Activated CD4-positive, alpha-beta T cell treated with anti-CD3 and anti-CD28 coated beads, Interleukin-2, amount 10 ng/mL, durations not matched to agents 24 days and 14 days (primary cell): ENCODE results near the gene IKZF1. TPM values are rescaled to one million over a fixed set of nuclear protein-coding genes. Genes with fewer than 3 reads are reported as not detected.
A peak's percentile ranks its signal among the peaks of the same experiment; 100 is the strongest.
"Not testable (repeated sequence)": the region's sequence is repeated elsewhere in the genome, so short reads cannot be mapped to it uniquely, and the experiment has no call there.

Source experiments
- DNase-seq: peaks from one replicate; pipeline ENCODE4 v3.0.0; 2022
- H3K27ac Mint-ChIP-seq: one replicate; pipeline ENCODE4 v1.8.0; 2022; ENCODE audit warnings: mild to moderate bottlenecking, mixed read lengths
- H3K27me3 Mint-ChIP-seq: one replicate; pipeline ENCODE4 v1.8.0; 2022; ENCODE audit warnings: mixed read lengths
- H3K36me3 Mint-ChIP-seq: one replicate; pipeline ENCODE4 v1.8.0; 2022; ENCODE audit warnings: low read depth, mild to moderate bottlenecking, mixed read lengths
- H3K4me1 Mint-ChIP-seq: one replicate; pipeline ENCODE4 v1.8.0; 2021; ENCODE audit warnings: mixed read lengths
- H3K4me3 Mint-ChIP-seq: one replicate; pipeline ENCODE4 v1.8.0; 2022; ENCODE audit warnings: mild to moderate bottlenecking, moderate library complexity, mixed read lengths
- H3K9me3 Mint-ChIP-seq: one replicate; pipeline ENCODE4 v1.8.0; 2021; ENCODE audit warnings: mixed read lengths
- intact Hi-C: fragments of 100-400 bp; cut with micrococcal nuclease; formaldehyde crosslinking; loops from one replicate; pipeline ENCODE4 v1.15.1; 2023
- total RNA-seq: library from RNA; stranded (reverse); gene quantifications from 2 replicates; pipeline ENCODE4 v1.2.3, GENCODE V29; 2022

IKZF1 gene
- total RNA-seq, 1 donor from 2014 or later = 292 TPM

GRCh38 chr7:50336894-50337703 is 32.6 kb downstream of the IKZF1 start:
- H3K27me3 Mint-ChIP-seq = no peaks in the 10 kb centered on the region
- no peak overlapping the region for H3K27ac Mint-ChIP-seq
- H3K4me1 Mint-ChIP-seq = peaks cover 60% of the 10 kb centered on the region
- DNase-seq = peak; percentile 79
- H3K36me3 Mint-ChIP-seq = peaks cover 45% of the 10 kb centered on the region
- H3K4me3 Mint-ChIP-seq = no peak overlapping the region
- intact Hi-C loops = loop anchor here (1.0 kb wide), 1 partner anchor 10 kb away; no protein-coding TSS in a partner anchor
- no peaks in the 10 kb centered on the region for H3K9me3 Mint-ChIP-seq

- DNase-seq = peak; percentile 59
- H3K27me3 Mint-ChIP-seq, H3K4me3 Mint-ChIP-seq, intact Hi-C loops, H3K9me3 Mint-ChIP-seq, H3K27ac Mint-ChIP-seq: not testable (repeated sequence)
- H3K4me1 Mint-ChIP-seq = peaks cover 75% of the 10 kb centered on the region
- peaks cover 57% of the 10 kb centered on the region for H3K36me3 Mint-ChIP-seq
Measured at GRCh38 chr7:50339472-50339871, 35.0 kb downstream of the IKZF1 start.

- DNase-seq = peak; percentile 91
- Mint-ChIP-seq H3K9me3 (no peaks in the 10 kb centered on the region), H3K36me3 (peaks cover 59% of the 10 kb centered on the region), H3K27ac (no peak overlapping the region), H3K4me3 (no peak overlapping the region), H3K27me3 (no peaks in the 10 kb centered on the region), H3K4me1 (peaks cover 78% of the 10 kb centered on the region)
- intact Hi-C loops = loop anchor here (1.0 kb wide), 2 partner anchors 8 to 20 kb away; no protein-coding TSS in a partner anchor
Measured at GRCh38 chr7:50339990-50340500, 35.5 kb downstream of the IKZF1 start.

- peak overlapping the region; percentile 80 for H3K4me3 Mint-ChIP-seq
- DNase-seq = peak; percentile 71
- H3K36me3 Mint-ChIP-seq = peaks cover 65% of the 10 kb centered on the region
Measured at GRCh38 chr7:50341724-50342123, 37.2 kb downstream of the IKZF1 start.

GRCh38 chr7:50342616-50343114 is 38.1 kb downstream of the IKZF1 start:
- Mint-ChIP-seq H3K27me3 (no peaks in the 10 kb centered on the region), H3K4me3 (peak overlapping the region; percentile 80), H3K27ac (no peak overlapping the region), H3K36me3 (peaks cover 64% of the 10 kb centered on the region), H3K4me1 (peaks cover 88% of the 10 kb centered on the region), H3K9me3 (no peaks in the 10 kb centered on the region)
- peak; percentile 86 for DNase-seq
- intact Hi-C loops = loop anchor here (1.0 kb wide), 1 partner anchor 8 kb away; no protein-coding TSS in a partner anchor

More at GRCh38 chr7:50341724-50342123, 37.2 kb downstream of the IKZF1 start:
- Mint-ChIP-seq H3K9me3 (no peaks in the 10 kb centered on the region), H3K27ac (no peak overlapping the region), H3K4me1 (peaks cover 88% of the 10 kb centered on the region), H3K27me3 (no peaks in the 10 kb centered on the region)
- intact Hi-C loops = loop anchor here (1.0 kb wide), 1 partner anchor 9 kb away; no protein-coding TSS in a partner anchor

- peak; percentile 71 for DNase-seq
- Mint-ChIP-seq H3K36me3 (peaks cover 73% of the 10 kb centered on the region), H3K4me3 (peak overlapping the region; percentile 76), H3K9me3 (no peaks in the 10 kb centered on the region), H3K4me1 (peaks cover 94% of the 10 kb centered on the region), H3K27me3 (no peaks in the 10 kb centered on the region), H3K27ac (peak overlapping the region; percentile 95)
- intact Hi-C loops = loop anchor here (1.0 kb wide), 2 partner anchors 10 to 15 kb away; no protein-coding TSS in a partner anchor
Measured at GRCh38 chr7:50346545-50347497, 42.3 kb downstream of the IKZF1 start.

- DNase-seq = peak; percentile 90
- H3K4me1 Mint-ChIP-seq = peaks cover 92% of the 10 kb centered on the region
- intact Hi-C loops = loop anchor here (1.0 kb wide), 2 partner anchors 10 to 15 kb away; no protein-coding TSS in a partner anchor
- H3K9me3 Mint-ChIP-seq = no peaks in the 10 kb centered on the region
- peak overlapping the region; percentile 95 for H3K27ac Mint-ChIP-seq
- peak overlapping the region; percentile 76 for H3K4me3 Mint-ChIP-seq
- peaks cover 74% of the 10 kb centered on the region for H3K36me3 Mint-ChIP-seq
- no peaks in the 10 kb centered on the region for H3K27me3 Mint-ChIP-seq
Measured at GRCh38 chr7:50347693-50348092, 43.2 kb downstream of the IKZF1 start.

- intact Hi-C loops = no loop called here
- Mint-ChIP-seq H3K9me3 (no peaks in the 10 kb centered on the region), H3K36me3 (peaks cover 73% of the 10 kb centered on the region), H3K27me3 (no peaks in the 10 kb centered on the region), H3K4me3 (peak overlapping the region; percentile 76), H3K4me1 (peaks cover 92% of the 10 kb centered on the region), H3K27ac (peak overlapping the region; percentile 95)
- peak; percentile 63 for DNase-seq
Measured at GRCh38 chr7:50348469-50349162, 44.1 kb downstream of the IKZF1 start.

- peak; percentile 62 for DNase-seq
- Mint-ChIP-seq H3K36me3 (peaks cover 73% of the 10 kb centered on the region), H3K9me3 (no peaks in the 10 kb centered on the region), H3K4me3 (peak overlapping the region; percentile 76), H3K4me1 (peaks cover 92% of the 10 kb centered on the region), H3K27me3 (no peaks in the 10 kb centered on the region), H3K27ac (peak overlapping the region; percentile 95)
- intact Hi-C loops = no loop called here
Measured at GRCh38 chr7:50349399-50349798, 44.9 kb downstream of the IKZF1 start.

- Mint-ChIP-seq H3K27me3 (no peaks in the 10 kb centered on the region), H3K36me3 (peaks cover 77% of the 10 kb centered on the region), H3K4me1 (peaks cover 95% of the 10 kb centered on the region), H3K27ac (peak overlapping the region; percentile 95), H3K4me3 (peak overlapping the region; percentile 76), H3K9me3 (no peaks in the 10 kb centered on the region)
- intact Hi-C loops = loop anchor here (1.0 to 5.0 kb wide), 8 partner anchors 8 to 141 kb away; no protein-coding TSS in a partner anchor
- DNase-seq = peak; percentile 92
Measured at GRCh38 chr7:50349963-50350944, 45.7 kb downstream of the IKZF1 start.

GRCh38 chr7:50351267-50351666 is 46.8 kb downstream of the IKZF1 start:
- peaks cover 93% of the 10 kb centered on the region for H3K4me1 Mint-ChIP-seq
- H3K36me3 Mint-ChIP-seq = peaks cover 79% of the 10 kb centered on the region
- H3K27ac Mint-ChIP-seq = peak overlapping the region; percentile 95
- H3K4me3 Mint-ChIP-seq = peak overlapping the region; percentile 76
- intact Hi-C loops = loop anchor here (5.0 kb wide), 1 partner anchor 96 kb away; no protein-coding TSS in a partner anchor
- peak; percentile 80 for DNase-seq
- no peaks in the 10 kb centered on the region for H3K9me3 Mint-ChIP-seq
- H3K27me3 Mint-ChIP-seq = no peaks in the 10 kb centered on the region

- H3K27ac Mint-ChIP-seq = peak overlapping the region; percentile 95
- DNase-seq = peak; percentile 78
- no peaks in the 10 kb centered on the region for H3K27me3 Mint-ChIP-seq
- peaks cover 81% of the 10 kb centered on the region for H3K36me3 Mint-ChIP-seq
- H3K4me3 Mint-ChIP-seq = peak overlapping the region; percentile 76
- intact Hi-C loops = loop anchor here (1.0 to 5.0 kb wide), 3 partner anchors 8 to 95 kb away; no protein-coding TSS in a partner anchor
- no peaks in the 10 kb centered on the region for H3K9me3 Mint-ChIP-seq
- H3K4me1 Mint-ChIP-seq = peaks cover 93% of the 10 kb centered on the region
Measured at GRCh38 chr7:50352282-50352681, 47.8 kb downstream of the IKZF1 start.
